G401 (cell line): ENCODE data around the gene HAND2. TPM values are rescaled to one million over a fixed set of nuclear protein-coding genes. Genes with fewer than 3 reads are reported as not detected.

Experiments used
- DNase-seq: peaks from one replicate; pipeline ENCODE4 v3.0.0-alpha.2; 2015; ENCODE audit warnings: low spot score
- in situ Hi-C: cut with HindIII; loops from 2 replicates; pipeline ENCODE4 v1.10.0; 2016; ENCODE audit warnings: low sequenced_read_pairs, mixed read lengths
- total RNA-seq: library from RNA; depleted of rRNA; stranded (reverse); fragments of >200 nt; shearing (Covaris generic); gene quantifications from 2 replicates; pipeline ENCODE4 v1.2.3, GENCODE V29; 2014; rRNA removed

The HAND2 gene
- total RNA-seq = 0.41 TPM in 1 of 2 replicates, not detected in the other

- no peak for DNase-seq
- in situ Hi-C loops = no loop called here
Measured at GRCh38 chr4:173529477-173530325, at the start of gene HAND2. Gene HAND2, minus strand, starts transcription at chr4:173530229. Its CDS starts 940 bp downstream, at chr4:173529289.

GRCh38 chr4:173578956-173579355 lies 48.9 kb upstream of the HAND2 start:
- in situ Hi-C loops = no loop called here

GRCh38 chr4:173577963-173578362 lies 47.9 kb upstream of the HAND2 start:
- no peak for DNase-seq
- in situ Hi-C loops = no loop called here

More at GRCh38 chr4:173578956-173579355, 48.9 kb upstream of the HAND2 start:
- no peak for DNase-seq

GRCh38 chr4:173575482-173576152 lies 45.6 kb upstream of the HAND2 start:
- in situ Hi-C loops = no loop called here
- DNase-seq = no peak

GRCh38 chr4:173573725-173574124 lies 43.7 kb upstream of the HAND2 start:
- DNase-seq = no peak
- in situ Hi-C loops = no loop called here

GRCh38 chr4:173573286-173573685 lies 43.3 kb upstream of the HAND2 start:
- no peak for DNase-seq
- in situ Hi-C loops = no loop called here

- in situ Hi-C loops = no loop called here
- no peak for DNase-seq
Measured at GRCh38 chr4:173572493-173573129, 42.6 kb upstream of the HAND2 start.

GRCh38 chr4:173571620-173572019 lies 41.6 kb upstream of the HAND2 start:
- no peak for DNase-seq
- in situ Hi-C loops = no loop called here

- in situ Hi-C loops = no loop called here
- no peak for DNase-seq
Measured at GRCh38 chr4:173565281-173565680, 35.3 kb upstream of the HAND2 start.

- no peak for DNase-seq
- in situ Hi-C loops = no loop called here
Measured at GRCh38 chr4:173564461-173564860, 34.4 kb upstream of the HAND2 start.

GRCh38 chr4:173560896-173561295 lies 30.9 kb upstream of the HAND2 start:
- in situ Hi-C loops = no loop called here

GRCh38 chr4:173556398-173557131 lies 26.5 kb upstream of the HAND2 start:
- no peak for DNase-seq
- in situ Hi-C loops = no loop called here

More at GRCh38 chr4:173560896-173561295, 30.9 kb upstream of the HAND2 start:
- DNase-seq = no peak

- DNase-seq = no peak
- in situ Hi-C loops = no loop called here
Measured at GRCh38 chr4:173547889-173548288, 17.9 kb upstream of the HAND2 start.

- in situ Hi-C loops = no loop called here
- DNase-seq = no peak
Measured at GRCh38 chr4:173546776-173547175, 16.7 kb upstream of the HAND2 start.

- in situ Hi-C loops = no loop called here
- DNase-seq = no peak
Measured at GRCh38 chr4:173545440-173545839, 15.4 kb upstream of the HAND2 start.

GRCh38 chr4:173543266-173543665 lies 13.2 kb upstream of the HAND2 start:
- no peak for DNase-seq
- in situ Hi-C loops = no loop called here

- no peak for DNase-seq
- in situ Hi-C loops = no loop called here
Measured at GRCh38 chr4:173539986-173540385, 10.0 kb upstream of the HAND2 start.

GRCh38 chr4:173538909-173539445 lies 8.9 kb upstream of the HAND2 start:
- in situ Hi-C loops = no loop called here

More at GRCh38 chr4:173538909-173539445, 8.9 kb upstream of the HAND2 start:
- peak; percentile 14 for DNase-seq
